Mesothelial cell of epicardium (in vitro differentiated cells): ENCODE results near the gene TNNI3K. TPM values are rescaled to one million over a fixed set of nuclear protein-coding genes. Genes with fewer than 3 reads are reported as not detected.

Experiments used
- DNase-seq, 2 experiments: peaks; one replicate each; pipeline ENCODE4 v3.0.0; 2021; ENCODE audit warnings: low spot score in 2 of 2; ENCODE audit not compliant: unreplicated experiment in 2 of 2
- H3K27ac Mint-ChIP-seq: 2 replicates; pipeline ENCODE4 v1.8.0; 2021; ENCODE audit warnings: mixed read lengths
- H3K27me3 Mint-ChIP-seq: 2 replicates; pipeline ENCODE4 v1.8.0; 2021; ENCODE audit warnings: low read depth, mixed read lengths
- H3K36me3 Mint-ChIP-seq: 2 replicates; pipeline ENCODE4 v1.8.0; 2021; ENCODE audit warnings: mixed read lengths
- H3K4me1 Mint-ChIP-seq: 2 replicates; pipeline ENCODE4 v1.8.0; 2021; ENCODE audit warnings: mixed read lengths
- H3K4me3 Mint-ChIP-seq: 2 replicates; pipeline ENCODE4 v1.8.0; 2021; ENCODE audit warnings: mild to moderate bottlenecking, moderate library complexity, mixed read lengths
- H3K9me3 Mint-ChIP-seq: 2 replicates; pipeline ENCODE4 v1.8.0; 2021; ENCODE audit warnings: mixed read lengths
- total RNA-seq: library from RNA; stranded (reverse); gene quantifications from 3 replicates; pipeline ENCODE4 v1.2.1, GENCODE V29; 2021
- TF ChIP-seq, protein P1 (sequence below): fragments of 200-600 bp; sonication (generic); IDR thresholded peaks from one replicate; pipeline ENCODE4 v1.5.0; 2021; ENCODE audit warnings: antibody characterized with exemption; ENCODE audit not compliant: unreplicated experiment

The TNNI3K gene
- total RNA-seq, 1 donor from 2014 or later, result 1.5 TPM

DNA sequence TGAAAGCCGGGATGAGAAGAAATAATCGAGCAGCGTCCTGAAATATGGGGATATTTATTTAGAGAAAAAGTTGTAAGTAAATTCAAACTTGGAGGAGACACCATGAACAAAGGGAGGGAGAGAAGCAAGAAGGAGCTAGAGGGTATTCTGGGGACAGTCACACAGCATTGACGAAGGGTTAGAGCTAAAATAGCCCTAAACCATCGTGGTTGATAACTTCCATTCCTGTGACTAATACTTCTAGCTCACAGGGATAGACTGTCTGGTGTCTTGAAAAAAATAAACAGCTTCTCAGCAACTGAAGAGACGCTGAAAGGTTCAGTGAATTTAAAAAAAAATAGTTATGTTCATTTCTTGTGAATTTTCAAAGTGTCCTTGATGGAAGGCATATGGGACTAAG is 190.5 kb downstream of the TNNI3K start:
- H3K36me3 Mint-ChIP-seq, result no peaks in the 10 kb centered on the region
- H3K4me3 Mint-ChIP-seq, result no peak overlapping the region
- no peak overlapping the region for H3K27ac Mint-ChIP-seq
- TF ChIP-seq, protein P1, sequence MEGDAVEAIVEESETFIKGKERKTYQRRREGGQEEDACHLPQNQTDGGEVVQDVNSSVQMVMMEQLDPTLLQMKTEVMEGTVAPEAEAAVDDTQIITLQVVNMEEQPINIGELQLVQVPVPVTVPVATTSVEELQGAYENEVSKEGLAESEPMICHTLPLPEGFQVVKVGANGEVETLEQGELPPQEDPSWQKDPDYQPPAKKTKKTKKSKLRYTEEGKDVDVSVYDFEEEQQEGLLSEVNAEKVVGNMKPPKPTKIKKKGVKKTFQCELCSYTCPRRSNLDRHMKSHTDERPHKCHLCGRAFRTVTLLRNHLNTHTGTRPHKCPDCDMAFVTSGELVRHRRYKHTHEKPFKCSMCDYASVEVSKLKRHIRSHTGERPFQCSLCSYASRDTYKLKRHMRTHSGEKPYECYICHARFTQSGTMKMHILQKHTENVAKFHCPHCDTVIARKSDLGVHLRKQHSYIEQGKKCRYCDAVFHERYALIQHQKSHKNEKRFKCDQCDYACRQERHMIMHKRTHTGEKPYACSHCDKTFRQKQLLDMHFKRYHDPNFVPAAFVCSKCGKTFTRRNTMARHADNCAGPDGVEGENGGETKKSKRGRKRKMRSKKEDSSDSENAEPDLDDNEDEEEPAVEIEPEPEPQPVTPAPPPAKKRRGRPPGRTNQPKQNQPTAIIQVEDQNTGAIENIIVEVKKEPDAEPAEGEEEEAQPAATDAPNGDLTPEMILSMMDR, result no peak
- H3K9me3 Mint-ChIP-seq, result no peaks in the 10 kb centered on the region
- H3K4me1 Mint-ChIP-seq, result peaks cover 24% of the 10 kb centered on the region
- no peak for DNase-seq
- peaks cover 15% of the 10 kb centered on the region for H3K27me3 Mint-ChIP-seq

DNA sequence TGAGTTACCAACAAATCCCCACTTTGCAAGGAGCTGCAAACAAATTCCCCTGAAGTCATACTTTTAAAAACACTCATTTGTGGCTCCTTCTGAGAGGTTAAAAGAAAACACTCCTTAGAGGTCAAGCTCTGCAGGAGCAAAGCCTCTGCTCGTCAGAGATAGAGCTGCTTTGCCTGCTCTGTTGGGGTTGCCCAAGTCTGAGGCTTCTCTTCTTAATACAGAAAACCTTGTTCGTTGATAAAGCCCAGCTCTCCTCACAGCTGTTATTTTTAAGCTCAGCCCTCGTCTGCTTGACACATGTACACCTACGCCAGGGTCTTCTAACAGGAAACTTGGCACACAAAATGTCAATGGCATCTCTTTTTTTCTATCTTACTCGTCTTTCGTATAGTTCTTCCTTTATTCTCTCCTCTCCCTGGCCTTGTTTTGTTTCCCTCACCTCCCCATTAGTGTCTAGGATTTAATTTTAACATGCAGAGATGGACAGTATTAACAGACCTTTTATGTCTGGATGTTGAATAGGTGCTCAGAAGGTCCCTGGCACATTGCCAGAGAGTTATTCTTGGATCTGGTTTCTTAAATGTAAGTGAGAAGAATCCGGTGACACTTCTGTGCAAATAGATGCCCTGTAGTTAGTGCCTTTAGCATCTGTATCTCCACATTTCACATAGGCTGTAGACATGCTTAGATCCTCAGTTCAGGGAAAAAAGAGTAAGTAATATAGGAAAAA is 191.2 kb downstream of the TNNI3K start:
- no peak overlapping the region for H3K27ac Mint-ChIP-seq
- H3K4me3 Mint-ChIP-seq, result no peak overlapping the region
- no peak for DNase-seq
- TF ChIP-seq, protein P1, result no peak
- H3K27me3 Mint-ChIP-seq, result peaks cover 17% of the 10 kb centered on the region
- H3K9me3 Mint-ChIP-seq, result no peaks in the 10 kb centered on the region
- H3K4me1 Mint-ChIP-seq, result peaks cover 18% of the 10 kb centered on the region
- no peaks in the 10 kb centered on the region for H3K36me3 Mint-ChIP-seq

DNA sequence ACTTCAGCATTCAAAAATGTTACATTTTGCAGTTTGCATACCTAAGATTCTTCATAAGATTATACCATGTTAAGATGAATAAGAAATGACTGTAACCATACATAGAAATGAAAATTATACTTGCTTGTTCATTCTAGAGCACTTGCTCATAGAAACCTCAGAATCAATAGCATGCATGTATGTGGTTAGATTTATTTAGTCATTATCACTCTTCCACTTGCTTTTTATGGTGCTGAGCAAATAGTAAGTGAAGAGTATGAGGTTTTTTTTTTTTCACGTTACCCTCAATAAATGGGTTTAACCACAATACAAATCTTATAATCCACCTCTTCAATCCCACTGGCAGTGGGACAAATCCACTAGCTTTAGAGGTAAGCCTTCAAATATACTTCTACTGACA is 192.5 kb downstream of the TNNI3K start:
- Mint-ChIP-seq H3K4me1 (peaks cover 13% of the 10 kb centered on the region), H3K27me3 (peaks cover 20% of the 10 kb centered on the region), H3K4me3 (no peak overlapping the region), H3K27ac (no peak overlapping the region), H3K9me3 (no peaks in the 10 kb centered on the region), H3K36me3 (no peaks in the 10 kb centered on the region)
- DNase-seq, result no peak
- TF ChIP-seq, protein P1, result no peak

DNA sequence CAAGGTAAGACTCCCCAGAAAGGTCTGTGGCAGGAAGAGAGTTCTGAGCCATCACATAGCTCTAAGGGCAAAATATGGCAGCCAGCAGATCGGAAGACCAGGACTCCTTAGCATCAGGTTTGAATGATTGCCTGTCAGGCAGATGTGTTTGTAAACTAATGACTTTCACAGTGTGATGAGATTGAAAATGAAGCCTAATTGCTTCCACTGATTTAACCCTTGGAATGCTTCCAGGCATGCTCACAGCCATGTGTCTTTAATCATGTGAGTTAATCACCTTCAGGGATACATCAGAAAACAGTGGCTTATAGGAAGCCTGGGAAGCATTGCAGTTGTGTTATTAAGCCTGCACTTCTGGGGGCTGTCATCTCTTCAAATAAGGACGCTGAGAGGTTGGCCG is 194.4 kb downstream of the TNNI3K start:
- no peaks in the 10 kb centered on the region for H3K9me3 Mint-ChIP-seq

DNA sequence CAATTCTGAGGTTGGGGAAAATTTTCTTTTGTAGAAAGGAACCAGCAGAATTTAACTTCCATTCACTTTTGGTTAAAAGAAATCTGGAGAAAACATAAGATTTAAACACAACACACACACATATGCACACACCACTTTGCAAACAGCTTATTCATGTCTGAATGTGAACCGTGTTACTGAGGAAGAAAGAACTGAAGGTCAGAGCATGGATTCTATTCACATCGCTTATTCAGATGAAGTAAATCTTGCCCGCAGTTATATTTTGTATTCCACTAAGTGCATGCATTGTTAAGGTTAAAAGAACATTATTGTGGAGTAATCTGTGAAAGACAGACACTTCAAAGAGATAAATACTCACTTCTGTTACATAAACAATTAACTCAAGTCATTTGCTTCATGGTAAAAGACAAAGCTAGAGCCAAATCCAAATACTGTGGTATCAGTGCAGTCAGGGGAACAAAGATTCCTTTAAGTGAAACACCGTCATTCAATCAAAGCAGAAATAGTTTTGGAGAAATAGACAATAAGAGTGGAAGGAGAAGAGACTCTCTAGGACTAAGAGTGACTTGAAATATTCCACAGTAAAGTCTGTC is 195.3 kb downstream of the TNNI3K start:
- Mint-ChIP-seq H3K4me3 (no peak overlapping the region), H3K36me3 (no peaks in the 10 kb centered on the region), H3K4me1 (peaks cover 21% of the 10 kb centered on the region), H3K27me3 (peaks cover 19% of the 10 kb centered on the region), H3K27ac (no peak overlapping the region), H3K9me3 (no peaks in the 10 kb centered on the region)
- DNase-seq, result no peak
- TF ChIP-seq, protein P1, result no peak

More for the DNA sequence above, 194.4 kb downstream of the TNNI3K start:
- H3K27me3 Mint-ChIP-seq, result peaks cover 22% of the 10 kb centered on the region
- H3K4me3 Mint-ChIP-seq, result no peak overlapping the region
- H3K4me1 Mint-ChIP-seq, result peaks cover 22% of the 10 kb centered on the region
- TF ChIP-seq, protein P1, result no peak
- H3K36me3 Mint-ChIP-seq, result no peaks in the 10 kb centered on the region
- DNase-seq, result no peak
- no peak overlapping the region for H3K27ac Mint-ChIP-seq
